ENCODE data around the gene SUPT4H1.
A peak's percentile ranks its signal among the peaks of the same experiment; 100 is the strongest.
"Not testable (repeated sequence)": the region's sequence is repeated elsewhere in the genome, so short reads cannot be mapped to it uniquely, and the experiment has no call there.

SUPT4H1 gene

DNA sequence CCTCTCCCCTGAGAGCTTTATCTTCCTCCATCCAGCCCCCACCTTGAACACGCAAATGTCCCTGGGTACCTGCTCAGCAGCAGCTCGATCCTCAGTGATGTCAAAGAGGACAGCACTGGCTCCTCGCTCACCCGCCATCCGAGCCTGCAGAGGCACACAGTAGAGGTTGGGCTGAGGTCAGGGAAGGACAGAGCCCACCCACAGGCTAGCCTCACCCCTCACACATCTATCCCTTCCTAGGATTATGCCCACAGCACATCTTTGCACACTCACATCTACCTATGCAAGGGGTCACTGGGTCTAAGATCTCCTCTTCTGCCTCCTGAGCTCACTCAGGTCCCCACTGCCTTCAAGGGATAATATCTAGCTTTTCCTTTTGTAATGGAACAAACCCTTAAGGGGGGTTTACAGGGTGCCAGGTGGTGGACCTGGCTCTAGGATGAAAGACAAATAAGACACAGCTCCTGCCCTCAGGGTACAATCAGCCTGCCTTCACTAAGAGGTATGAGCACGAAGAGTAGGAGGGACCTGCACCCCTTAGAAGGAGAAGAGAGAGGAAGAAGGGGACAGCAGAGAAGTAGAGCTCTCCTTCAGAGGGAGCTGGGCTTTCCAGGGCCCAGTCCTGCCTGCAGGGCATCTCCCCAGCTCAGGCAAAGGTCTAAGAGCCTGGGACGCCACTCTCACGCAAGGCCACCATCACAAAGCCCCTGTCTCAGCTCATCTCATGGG is 11.6 kb upstream of the SUPT4H1 start:
- no peak for DNase-seq (ENCODE audit: low read depth in 2 of 2)

GRCh38 chr17:58362368-58363014 is 10.5 kb upstream of the SUPT4H1 start:
- no peak for DNase-seq (ENCODE audit: low read depth in 2 of 2)

GRCh38 chr17:58360296-58361063 is 8.5 kb upstream of the SUPT4H1 start:
- DNase-seq (ENCODE audit: low read depth in 2 of 2), result no peak

- no peak for DNase-seq (ENCODE audit: low read depth in 2 of 2)
These were observed 6.6 kb upstream of the SUPT4H1 start for GRCh38 chr17:58358408-58359172.

GRCh38 chr17:58357312-58358297 is 5.6 kb upstream of the SUPT4H1 start:
- no peak for DNase-seq (ENCODE audit: low read depth in 2 of 2)

DNA sequence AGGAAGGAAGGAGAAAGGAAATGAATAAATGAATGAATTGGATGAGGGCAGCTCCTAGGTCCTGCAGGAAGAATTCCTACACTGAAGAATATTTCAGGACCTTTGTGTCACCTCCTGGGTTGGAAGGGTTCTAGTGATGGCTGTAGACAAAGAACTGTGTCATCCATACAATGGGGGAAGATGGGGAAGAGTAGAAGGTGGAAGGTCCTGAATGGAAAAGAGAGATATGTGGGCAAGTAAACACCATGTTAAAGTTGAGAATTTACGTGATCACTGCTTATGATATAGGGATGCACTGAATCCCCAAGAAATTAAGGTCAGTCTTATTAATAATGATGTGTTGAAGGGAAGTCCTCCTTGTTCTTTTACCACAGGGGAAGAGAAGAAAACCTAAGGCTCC is 4.2 kb upstream of the SUPT4H1 start:
- DNase-seq (ENCODE audit: low read depth in 2 of 2), result no peak

DNA sequence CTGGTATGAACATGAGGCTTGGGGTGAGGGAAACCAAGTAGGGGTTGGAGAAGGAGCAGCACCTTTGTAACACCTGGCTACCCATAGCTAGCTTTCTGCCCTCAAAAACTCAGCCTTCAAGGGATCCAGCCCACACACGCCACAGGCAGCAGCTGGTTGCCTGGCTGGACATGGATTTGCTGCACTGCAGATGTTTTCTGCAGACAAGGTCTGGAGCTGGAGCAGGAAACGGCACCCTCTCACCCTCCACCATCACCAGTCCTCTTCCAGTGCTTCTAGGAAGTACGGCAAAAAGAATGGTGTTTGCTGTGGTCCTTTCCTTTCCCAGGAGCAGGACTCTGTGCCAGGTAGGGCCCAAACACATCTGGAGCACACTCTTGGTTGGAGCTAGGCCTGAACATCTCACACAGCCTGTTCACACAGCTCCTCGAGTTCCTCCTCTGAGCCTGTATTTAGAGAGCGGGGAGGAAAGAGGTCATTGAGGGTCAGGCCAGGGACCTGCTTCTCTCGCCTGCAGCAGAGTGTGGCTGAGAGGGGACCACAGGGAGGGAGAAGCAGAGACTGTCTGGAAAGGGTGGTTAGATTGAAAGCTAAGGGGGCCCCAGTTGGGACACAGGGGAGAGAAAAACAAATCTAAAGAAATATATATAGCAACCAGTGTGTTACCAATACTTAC is 2.7 kb upstream of the SUPT4H1 start:
- no peak for DNase-seq (ENCODE audit: low read depth in 2 of 2)

DNA sequence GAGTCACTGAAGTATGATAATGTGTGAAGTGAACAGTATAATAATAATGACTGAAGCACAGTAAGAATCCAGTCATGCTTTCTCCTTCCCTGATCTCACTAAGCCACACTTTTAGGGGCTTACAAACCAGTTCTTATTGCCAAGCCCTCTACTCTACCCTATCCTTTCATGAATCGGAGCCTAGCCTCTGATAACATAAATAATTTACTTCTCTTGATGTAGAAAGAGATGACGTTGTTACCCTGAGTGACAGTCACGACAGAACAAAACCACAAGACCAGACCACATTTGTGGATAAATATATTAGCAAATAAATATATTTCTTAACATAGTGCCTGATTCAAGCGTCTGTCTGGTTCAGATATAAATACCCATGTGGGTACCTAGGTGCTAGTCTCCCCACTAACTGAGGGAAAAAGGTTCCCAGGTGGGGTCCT is 1.4 kb upstream of the SUPT4H1 start:
- no peak for DNase-seq (ENCODE audit: low read depth in 2 of 2)

DNA sequence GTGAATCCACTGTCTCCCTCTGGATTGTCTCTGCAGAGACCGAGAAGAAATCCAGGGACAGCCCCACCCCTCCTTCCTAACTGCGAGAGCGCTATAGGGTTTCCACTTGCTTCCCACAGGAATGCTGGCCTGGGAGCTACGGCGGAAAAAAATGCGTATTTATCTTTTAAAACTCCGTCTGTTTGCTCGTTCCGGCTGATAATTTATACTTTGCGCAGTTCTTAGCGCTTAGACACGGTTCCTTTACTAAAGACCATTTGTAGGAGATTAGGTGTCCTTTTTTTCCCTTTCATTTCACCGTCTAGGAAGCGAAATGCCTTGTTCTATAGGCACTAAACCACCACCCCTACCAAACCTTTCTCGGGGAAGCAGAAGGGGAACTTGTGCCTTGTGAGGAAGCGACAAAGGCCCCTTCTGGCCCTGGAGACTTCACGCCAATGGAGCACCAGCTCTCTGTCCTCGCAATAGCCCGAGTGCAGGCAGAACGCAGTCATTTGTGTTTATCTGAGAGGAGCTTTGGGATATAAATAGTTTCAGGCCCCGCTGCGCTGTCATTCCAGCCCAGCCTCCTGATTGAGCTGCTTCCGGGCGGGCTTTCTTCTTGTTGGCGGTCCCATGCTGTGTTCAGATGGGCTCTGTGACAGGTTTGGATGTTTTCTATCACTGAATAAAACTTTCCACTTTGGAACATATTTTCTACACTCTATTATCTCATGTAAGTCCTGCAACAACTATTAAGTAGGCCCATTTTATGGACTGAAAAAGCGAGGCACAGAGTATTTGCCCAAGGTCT is 791 bp upstream of the SUPT4H1 start:
- DNase-seq (ENCODE audit: low read depth in 2 of 2), result no peak

- no peak for DNase-seq (ENCODE audit: low read depth in 2 of 2)
These were observed 819 bp downstream of the SUPT4H1 start for GRCh38 chr17:58351182-58351581.

- DNase-seq (ENCODE audit: low read depth in 2 of 2), result no peak
These were observed 4.0 kb downstream of the SUPT4H1 start for GRCh38 chr17:58348038-58348437.

GRCh38 chr17:58345500-58345899 is 6.5 kb downstream of the SUPT4H1 start:
- no peak for DNase-seq (ENCODE audit: low read depth in 2 of 2)

DNA sequence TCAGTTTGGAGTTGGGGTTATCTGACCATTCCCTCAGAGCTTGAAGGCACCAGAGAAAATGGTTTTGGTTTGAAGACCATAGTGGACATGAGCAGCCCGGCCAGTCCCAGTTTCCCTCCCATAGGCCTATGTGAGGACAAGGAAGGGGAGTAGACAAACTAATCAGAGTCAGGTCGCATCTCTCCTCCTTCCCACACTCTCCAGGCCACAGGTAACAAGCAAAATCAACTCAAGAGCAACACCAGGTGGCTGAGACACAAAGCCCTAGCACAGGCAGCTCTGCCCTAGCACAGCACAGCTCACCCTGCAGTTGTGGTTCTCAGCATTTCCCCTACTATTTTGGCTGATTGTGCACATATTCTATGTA is 7.2 kb downstream of the SUPT4H1 start:
- DNase-seq (ENCODE audit: low read depth in 2 of 2), result no peak

DNA sequence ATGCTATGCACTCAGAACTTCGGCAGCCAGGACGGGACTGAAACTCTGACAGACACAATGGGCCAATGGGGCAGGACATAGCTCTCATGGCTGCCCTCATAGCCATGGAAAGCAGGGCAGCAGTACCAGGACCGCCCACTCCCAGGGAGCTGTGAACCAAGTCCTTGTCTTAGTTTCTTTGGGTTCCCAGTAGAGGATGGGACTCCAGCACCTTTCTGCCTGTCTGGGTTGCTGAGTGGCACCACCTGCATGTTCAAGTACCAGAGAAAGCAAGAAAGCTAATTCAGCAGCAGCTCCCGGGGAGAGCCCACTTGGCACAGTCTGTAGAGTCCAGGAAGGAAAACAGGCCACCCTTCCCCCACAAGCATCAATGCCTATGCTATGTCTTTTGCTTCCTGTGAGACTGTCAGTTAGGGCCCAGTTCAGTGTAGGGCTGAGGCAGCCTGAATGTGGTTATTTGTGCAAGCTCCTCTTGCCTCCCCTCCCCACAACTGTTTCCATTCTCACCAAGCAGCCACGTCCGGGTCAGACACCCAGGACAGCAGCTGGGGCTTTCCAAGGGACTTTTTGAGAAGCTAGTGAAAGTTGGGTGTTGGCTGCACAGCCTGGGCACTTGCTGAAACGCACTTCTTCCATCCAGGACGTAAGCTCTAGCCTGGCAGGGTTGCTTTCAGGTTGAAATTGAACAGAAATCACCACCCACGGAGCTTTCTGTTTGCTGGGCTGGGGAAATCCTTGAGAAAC is 7.8 kb downstream of the SUPT4H1 start:
- peak; percentile 85 to 91 for DNase-seq (ENCODE audit: low read depth in 2 of 2)

DNA sequence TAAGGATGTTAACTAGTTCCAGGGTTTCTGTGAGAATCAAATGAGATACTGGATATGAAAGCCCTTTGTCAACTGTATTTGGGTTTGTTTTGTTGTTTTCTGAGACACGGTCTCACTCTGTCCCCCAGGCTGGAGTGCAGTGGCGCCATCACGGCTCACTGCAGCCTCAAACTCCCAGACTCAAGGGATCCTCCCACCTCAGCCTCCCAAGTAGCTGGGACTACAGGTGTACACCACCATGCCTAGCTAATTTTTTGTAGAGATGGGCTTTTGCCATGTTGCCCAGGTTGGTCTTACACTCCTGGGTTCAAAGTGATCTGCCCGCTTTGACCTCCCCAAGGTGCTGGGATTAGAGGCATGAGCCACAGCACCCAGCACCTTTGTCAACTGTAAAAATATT is 8.9 kb downstream of the SUPT4H1 start:
- DNase-seq (ENCODE audit: low read depth in 2 of 2), result no peak

DNA sequence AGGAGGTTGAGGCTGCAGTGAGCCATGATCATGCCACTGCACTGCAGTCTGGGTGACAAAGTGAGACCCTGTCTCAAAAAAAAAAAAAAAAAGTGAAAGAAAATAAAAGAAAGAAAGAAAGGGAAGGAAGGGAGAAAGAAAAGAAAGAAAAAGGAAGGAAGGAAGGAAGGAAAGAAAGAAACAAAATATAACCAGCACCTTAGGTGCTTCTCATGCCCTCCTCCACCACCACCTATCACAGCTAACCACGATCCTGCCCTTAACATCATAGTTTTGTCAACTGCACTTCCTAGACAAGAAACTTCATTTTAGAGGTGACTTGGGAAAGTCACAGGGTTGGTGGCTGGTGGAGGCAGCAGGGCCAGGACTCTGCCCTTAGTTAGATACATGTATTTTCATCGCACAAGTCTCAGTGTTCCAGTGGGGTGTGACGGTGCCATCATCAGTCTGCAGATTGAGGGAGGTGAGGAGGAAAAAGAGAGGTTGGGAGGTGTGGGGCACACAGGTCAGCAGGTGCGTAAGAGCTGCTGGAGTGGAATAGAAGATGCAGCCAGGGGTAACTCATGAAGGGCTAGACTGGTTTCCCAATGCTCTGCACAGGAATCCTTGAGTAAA is 10.0 kb downstream of the SUPT4H1 start:
- no peak for DNase-seq (ENCODE audit: low read depth in 2 of 2)

GRCh38 chr17:58341136-58341860 is 10.7 kb downstream of the SUPT4H1 start:
- not testable (repeated sequence) for DNase-seq (ENCODE audit: low read depth in 2 of 2)
